Stimulated activated CD4-positive, alpha-beta T cell treated with anti-CD3 and anti-CD28 coated beads, Interleukin-2, amount 100 ng/mL, for 48 hours (primary cell): ENCODE data around the gene MECR.
"Not testable (repeated sequence)": the region's sequence is repeated elsewhere in the genome, so short reads cannot be mapped to it uniquely, and the experiment has no call there.

Source experiments
- DNase-seq, 2 donors: peaks; one replicate each; pipeline ENCODE4 v3.0.0-alpha.2; 2020

Gene MECR

GRCh38 chr1:29162476-29163138, 68.1 kb downstream of the MECR start:
- no peak for DNase-seq

GRCh38 chr1:29162025-29162424, 68.7 kb downstream of the MECR start:
- no peak for DNase-seq

DNA sequence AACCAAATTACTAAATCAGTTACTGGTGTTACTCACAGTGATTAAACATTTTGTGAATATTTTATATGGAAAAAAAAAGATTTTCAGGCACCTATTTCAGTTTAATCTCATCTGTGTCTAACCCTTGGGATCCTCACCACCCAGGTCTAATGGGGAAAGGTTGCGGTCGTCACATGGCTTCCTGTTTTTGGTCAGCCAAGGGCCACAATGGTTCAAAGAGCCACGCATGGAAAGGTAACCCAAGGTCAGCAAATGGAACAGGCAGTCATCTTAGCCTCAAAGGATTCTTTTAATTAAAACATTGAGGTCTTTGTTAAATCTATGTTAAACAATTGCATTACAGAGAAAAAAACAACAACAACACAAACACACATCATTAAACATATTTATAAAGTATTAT, 71.0 kb downstream of the MECR start:
- no peak for DNase-seq

DNA sequence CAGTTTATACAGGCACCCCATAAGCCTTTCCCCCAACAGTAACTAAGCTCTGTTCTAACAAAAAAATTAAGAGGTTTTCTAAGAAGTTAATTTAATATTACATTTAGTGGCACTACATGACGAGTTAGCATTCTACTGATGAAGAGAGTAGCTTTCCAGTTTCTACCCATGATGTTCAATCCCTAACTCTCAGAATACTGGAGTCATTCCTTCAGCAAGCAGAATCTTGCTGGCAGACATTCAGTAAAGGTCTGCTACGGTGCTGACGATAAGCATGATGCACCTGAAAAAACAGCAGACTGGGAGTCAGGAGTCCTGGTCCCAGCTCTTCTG, 73.5 kb downstream of the MECR start:
- DNase-seq, result no peak

DNA sequence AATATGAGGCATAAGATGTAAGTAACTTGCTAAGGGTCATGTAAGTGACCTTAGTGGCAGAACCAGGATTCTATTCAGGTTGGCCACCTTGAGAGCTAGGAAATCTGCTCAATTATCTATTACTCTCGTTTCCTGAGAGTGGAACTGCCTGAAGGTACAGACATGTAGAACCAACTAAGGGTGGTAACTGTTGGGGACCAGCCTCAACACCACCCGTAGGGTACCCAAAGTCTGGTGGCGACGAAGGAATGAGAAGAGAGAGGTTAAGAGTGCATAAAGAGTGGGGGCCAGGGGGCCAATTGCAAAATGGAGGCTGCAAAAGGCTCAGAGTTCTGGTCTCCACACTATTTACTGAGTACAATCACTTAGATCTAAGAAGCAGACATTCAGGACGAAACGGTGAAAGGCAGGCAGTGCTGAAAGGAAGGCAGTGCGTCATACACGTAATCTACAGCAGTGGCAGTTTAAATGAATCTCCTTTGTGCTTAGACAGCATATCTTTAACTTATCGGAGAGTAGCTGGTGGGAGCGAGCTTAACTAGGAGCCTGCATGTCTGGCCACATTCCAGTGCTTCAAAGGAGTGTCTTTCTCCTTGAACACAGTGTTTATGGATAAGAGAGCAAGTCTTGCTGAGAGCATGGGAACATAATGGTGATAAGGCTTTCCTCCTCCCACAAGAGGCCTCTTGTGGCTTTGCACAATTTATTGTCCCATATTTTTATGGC, 74.0 kb downstream of the MECR start:
- DNase-seq, result no peak

DNA sequence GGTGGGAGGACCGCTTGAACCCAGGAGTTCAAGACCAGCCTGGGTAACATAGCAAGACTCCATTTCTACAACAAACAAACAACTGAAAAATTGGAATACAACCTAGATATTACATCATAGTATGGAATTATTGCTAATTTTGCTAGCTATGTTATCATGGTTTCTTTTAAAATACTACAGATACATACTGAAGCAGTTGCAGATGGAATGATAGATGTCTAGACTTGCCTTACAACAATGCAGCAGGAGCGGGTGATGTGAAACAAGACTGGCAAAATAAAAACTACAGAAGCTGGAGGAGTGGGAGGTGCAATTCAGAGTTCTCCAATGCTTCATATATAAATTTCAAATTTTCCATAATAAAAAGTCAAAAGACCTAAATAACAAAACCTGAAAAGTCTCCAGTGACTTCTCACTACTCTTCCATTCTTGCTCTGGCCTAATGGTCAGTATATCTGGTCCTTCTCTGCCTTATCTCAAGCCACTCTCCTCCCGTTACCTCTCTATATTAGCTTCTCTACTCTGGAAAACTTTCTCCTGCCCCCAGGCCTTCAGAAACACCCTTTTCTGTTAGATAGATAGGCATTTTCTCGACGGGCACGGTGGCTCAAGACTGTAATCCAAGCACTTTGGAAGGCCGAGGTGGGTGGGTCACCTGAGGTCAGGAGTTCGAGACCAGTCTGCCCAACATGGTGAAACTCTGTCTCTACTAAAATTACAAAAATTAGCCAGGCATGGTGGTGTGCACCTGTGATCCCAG, 78.5 kb downstream of the MECR start:
- DNase-seq, result no peak

GRCh38 chr1:29150346-29150745, 80.4 kb downstream of the MECR start:
- not testable (repeated sequence) for DNase-seq

GRCh38 chr1:29148656-29149491, 81.9 kb downstream of the MECR start:
- no peak for DNase-seq

DNA sequence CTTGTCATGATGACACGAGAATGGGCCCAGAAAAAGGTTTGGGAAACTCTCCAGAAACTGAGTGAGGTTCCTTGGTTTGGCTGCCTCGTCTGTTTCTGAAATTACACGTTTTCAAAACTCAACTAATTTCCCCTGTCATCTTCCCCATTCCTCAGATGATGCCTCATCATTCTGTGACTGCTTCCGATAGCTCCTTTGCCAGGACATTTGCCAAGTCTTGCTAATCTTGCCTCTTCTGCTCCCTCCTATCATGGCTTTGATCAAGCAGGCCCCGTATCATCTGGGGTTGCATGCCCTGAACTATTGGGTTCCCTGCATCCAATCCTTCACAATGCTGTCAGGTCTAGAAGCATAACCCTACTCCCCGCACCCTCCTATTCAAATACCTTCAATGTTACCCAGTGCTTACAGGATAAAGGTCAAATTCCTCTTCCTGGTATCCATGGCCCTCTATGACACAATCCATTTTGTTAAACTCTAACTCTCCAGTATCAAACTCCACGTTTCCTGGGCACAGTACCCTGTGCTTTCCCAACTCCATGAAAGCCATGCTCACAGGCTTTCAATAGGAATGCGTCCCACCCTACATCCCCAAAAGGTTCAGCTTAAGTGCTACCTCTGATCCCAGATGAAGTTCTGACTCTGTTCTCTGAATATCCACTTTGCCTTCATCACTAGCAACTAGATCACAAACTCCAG, 84.8 kb downstream of the MECR start:
- no peak for DNase-seq

GRCh38 chr1:29144178-29144577, 86.6 kb downstream of the MECR start:
- no peak for DNase-seq

DNA sequence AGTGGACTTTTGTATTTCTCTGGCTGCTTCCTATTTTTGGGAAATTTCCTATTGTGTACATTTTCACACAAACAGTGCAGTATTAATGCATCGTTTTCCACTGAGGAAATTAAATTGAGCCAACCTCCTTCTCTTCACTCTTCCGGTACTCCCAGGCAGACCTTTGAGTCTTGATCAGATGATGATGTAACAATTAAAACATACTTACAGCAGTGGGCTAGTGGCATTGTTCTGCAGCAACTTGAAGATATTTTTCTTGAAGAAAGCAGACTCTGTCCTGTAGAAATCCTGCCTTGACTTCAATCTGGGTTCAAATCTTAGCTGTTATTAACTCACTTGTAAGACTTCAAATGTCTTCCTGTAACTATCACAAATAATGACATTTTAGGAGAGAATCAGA, 88.0 kb downstream of the MECR start:
- DNase-seq, result no peak
